Thyroid gland (tissue), 4 donors: Measurements from ENCODE around the gene SYNJ2. TPM values are rescaled to one million over a fixed set of nuclear protein-coding genes. Genes with fewer than 3 reads are reported as not detected.

Experiments used
- DNase-seq, 2 donors: peaks; one replicate each; pipeline ENCODE4 v3.0.0-alpha.2; 2019
- H3K27ac ChIP-seq, 3 donors: fragments of 200-600 bp; sonication (generic); 1 replicate in 2 of 3; 2 replicates in 1 of 3; pipeline ENCODE4 v1.5.1; 2016 to 2019; ENCODE audit warnings: mild to moderate bottlenecking in 1 of 3, moderate library complexity in 1 of 3
- H3K27me3 ChIP-seq: fragments of 200-600 bp; sonication (generic); one replicate; pipeline ENCODE4 v1.5.1; 2019
- H3K36me3 ChIP-seq, 2 donors: fragments of 200-600 bp; sonication (generic); one replicate each; pipeline ENCODE4 v1.5.1; 2016 to 2019
- H3K4me1 ChIP-seq, 2 donors: fragments of 200-600 bp; sonication (generic); one replicate each; pipeline ENCODE4 v1.5.1; 2017 to 2019
- H3K4me3 ChIP-seq, 3 donors: fragments of 200-600 bp; sonication (generic); replicated peaks in 1 of 3; 1 replicate in 2 of 3; 2 replicates in 1 of 3; pipeline ENCODE4 v1.5.1; 2016; ENCODE audit warnings: mild to moderate bottlenecking in 1 of 3
- H3K9me3 ChIP-seq: fragments of 200-600 bp; sonication (generic); one replicate; pipeline ENCODE4 v1.5.1; 2017
- POLR2A ChIP-seq, 2 donors: fragments of 450-650 bp; IDR thresholded peaks; one replicate each; pipeline ENCODE4 v1.6.1; 2017; ENCODE audit warnings: antibody characterized with exemption in 2 of 2, mild to moderate bottlenecking in 2 of 2, moderate library complexity in 1 of 2
- WGBS, 2 donors: methylation state at CpG; one replicate each; pipeline ENCODE4 v1.1.5; 2017; 5-methylcytosine and 5-hydroxymethylcytosine counted together
- intact Hi-C: fragments of 100-400 bp; cut with DNase I; formaldehyde crosslinking; loops from one replicate; pipeline ENCODE4 v1.15.1; 2023
- total RNA-seq, 4 donors: library from RNA; depleted of rRNA; stranded (reverse); fragments of >200 nt; gene quantifications; one replicate each; pipeline ENCODE4 v1.2.3, GENCODE V29; 2016
- TF ChIP-seq, protein P1 (sequence below), 6 experiments: fragments of 200-600 bp in 3 of 6; fragments of 450-650 bp in 3 of 6; sonication (generic) in 3 of 6; IDR thresholded peaks; one replicate each; pipeline ENCODE4 v1.5.1; 2016 to 2019; ENCODE audit warnings: antibody characterized with exemption in 6 of 6, mild to moderate bottlenecking in 2 of 6, inconsistent platforms in 1 of 6, moderate library complexity in 1 of 6

The SYNJ2 gene
- total RNA-seq, 4 donors from 2014 or later, result 11.3 to 22.7 (median 13.5) TPM

DNA sequence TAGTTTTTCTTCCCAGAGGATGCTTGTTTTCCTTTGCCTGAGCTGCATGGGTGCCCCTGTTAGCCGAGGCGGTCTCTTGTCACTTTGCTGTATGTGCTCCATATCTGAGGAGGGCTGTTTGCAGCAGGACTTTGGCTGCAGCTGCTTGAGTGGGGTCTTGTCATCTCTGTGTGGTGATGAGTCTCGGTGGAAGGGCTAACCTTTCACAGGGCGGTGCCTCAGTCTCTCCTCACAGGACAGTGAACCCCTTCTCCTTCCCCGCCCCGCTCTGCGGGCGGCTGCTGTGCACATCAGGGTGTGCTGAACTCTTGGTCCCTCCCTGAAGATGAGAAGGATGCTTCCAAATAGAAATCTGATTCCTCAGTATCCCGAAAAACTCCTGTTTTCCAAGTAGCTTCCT is 75.1 kb downstream of the SYNJ2 start:
- Histone ChIP-seq H3K27ac (no peak overlapping the region), H3K36me3 (no peaks in the 10 kb centered on the region), H3K4me1 (peaks cover 20 to 28% of the 10 kb centered on the region in 2 donors), H3K27me3 (no peaks in the 10 kb centered on the region), H3K9me3 (no peaks in the 10 kb centered on the region), H3K4me3 (no peak overlapping the region)
- intact Hi-C loops, result no loop called here
- 96 to 97% methylated on average over 9 of the region's 9 CpGs for WGBS, 2 donors
- DNase-seq, result no peak
- TF ChIP-seq, protein P1, sequence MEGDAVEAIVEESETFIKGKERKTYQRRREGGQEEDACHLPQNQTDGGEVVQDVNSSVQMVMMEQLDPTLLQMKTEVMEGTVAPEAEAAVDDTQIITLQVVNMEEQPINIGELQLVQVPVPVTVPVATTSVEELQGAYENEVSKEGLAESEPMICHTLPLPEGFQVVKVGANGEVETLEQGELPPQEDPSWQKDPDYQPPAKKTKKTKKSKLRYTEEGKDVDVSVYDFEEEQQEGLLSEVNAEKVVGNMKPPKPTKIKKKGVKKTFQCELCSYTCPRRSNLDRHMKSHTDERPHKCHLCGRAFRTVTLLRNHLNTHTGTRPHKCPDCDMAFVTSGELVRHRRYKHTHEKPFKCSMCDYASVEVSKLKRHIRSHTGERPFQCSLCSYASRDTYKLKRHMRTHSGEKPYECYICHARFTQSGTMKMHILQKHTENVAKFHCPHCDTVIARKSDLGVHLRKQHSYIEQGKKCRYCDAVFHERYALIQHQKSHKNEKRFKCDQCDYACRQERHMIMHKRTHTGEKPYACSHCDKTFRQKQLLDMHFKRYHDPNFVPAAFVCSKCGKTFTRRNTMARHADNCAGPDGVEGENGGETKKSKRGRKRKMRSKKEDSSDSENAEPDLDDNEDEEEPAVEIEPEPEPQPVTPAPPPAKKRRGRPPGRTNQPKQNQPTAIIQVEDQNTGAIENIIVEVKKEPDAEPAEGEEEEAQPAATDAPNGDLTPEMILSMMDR (IDR thresholded peaks at IDR 0.05), result no peak
- no peak for TF ChIP-seq POLR2A (IDR thresholded peaks at IDR 0.05)

DNA sequence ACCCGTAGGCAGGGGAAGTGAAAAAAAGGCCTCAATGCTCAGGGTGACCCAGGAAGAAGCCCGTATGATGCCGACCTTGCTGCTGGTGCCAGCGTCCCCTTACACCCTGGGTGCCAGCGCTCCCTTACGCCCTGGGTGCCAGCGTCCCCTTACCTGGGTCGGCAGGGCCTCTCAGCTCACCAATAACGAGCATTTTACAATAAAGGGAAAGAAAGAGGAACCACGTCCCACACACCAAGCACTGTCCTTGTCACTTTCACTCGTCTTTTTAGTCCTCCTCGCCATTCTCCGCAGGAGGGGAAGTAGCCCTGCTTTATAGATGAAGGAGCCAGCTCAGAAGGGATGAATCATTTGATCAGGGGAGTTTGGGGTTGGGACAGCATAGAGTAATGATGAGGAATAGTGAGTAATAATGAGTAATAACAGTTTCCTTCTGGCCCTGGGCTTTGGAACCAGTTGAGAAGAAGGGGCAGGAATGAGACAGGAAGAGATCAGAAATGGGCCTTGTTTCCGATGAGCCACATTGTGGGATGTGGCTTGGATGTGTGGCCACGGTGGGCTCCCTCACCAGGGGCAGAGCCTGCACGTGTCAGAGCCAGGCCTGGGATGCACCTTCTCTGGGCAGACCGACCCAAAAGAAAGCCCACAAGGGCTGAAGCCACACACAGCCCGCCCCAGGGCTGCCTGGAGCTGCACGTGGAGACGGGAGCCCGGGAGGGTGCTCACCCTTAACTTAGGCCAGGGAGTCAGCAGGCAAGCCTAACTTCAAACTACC is 75.7 kb downstream of the SYNJ2 start:
- TF ChIP-seq POLR2A (IDR thresholded peaks at IDR 0.05), result no peak
- Histone ChIP-seq H3K9me3 (no peaks in the 10 kb centered on the region), H3K27ac (no peak overlapping the region), H3K4me1 (peaks cover 20 to 28% of the 10 kb centered on the region in 2 donors), H3K4me3 (no peak overlapping the region), H3K27me3 (no peaks in the 10 kb centered on the region), H3K36me3 (no peaks in the 10 kb centered on the region)
- WGBS, 2 donors, result 87 to 89% methylated on average over 20 to 21 of the region's 21 CpGs
- DNase-seq, result no peak
- intact Hi-C loops, result no loop called here

DNA sequence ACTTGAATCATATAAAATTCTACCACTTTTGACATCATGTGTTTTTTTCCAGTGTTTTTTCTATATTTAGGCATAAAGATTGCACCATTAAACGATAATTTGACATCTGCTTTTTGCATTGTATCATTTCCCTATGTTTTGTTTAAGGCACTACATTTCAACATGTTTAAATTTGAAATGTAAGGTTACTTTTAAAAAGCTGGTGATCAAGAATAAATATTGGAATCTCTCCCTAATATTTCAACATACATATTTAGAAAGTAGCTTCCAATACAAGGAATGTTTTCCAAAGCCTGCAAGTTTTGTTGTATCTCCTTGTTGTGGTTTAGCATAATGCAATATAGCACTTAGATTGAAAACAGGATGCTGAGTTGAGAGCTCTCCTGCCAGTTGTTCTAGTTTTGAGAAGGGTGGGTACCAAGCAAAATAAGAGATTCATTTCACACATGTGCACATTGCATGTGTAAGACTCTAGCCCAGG is 76.5 kb downstream of the SYNJ2 start:
- Histone ChIP-seq H3K27me3 (no peaks in the 10 kb centered on the region), H3K9me3 (no peaks in the 10 kb centered on the region), H3K36me3 (no peaks in the 10 kb centered on the region), H3K4me1 (peaks cover 20 to 28% of the 10 kb centered on the region in 2 donors), H3K27ac (no peak overlapping the region), H3K4me3 (no peak overlapping the region)
- intact Hi-C loops, result no loop called here
- TF ChIP-seq, protein P1 (IDR thresholded peaks at IDR 0.05), result no peak
- no peak for TF ChIP-seq POLR2A (IDR thresholded peaks at IDR 0.05)
- DNase-seq, result no peak
- 0 to 45% methylated on average over 1 of the region's 1 CpG for WGBS, 2 donors

DNA sequence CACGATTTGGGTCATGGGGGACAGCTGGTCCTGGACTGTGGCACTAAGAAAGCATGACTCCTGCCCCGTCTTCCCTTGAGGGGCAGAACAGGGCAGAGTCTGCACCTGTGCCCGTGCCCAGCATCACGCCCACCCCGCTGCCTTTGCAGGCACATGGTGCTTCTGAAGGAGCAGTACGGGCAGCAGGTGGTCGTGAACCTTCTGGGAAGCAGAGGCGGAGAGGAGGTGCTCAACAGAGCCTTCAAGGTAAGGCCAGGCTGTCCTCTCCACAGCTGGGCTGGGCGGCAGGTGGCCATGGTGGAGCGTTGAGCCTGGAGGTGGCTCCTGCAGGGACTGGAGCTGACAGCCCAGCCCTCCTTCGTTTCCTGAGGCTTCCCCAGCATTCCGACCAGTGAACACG is 77.4 kb downstream of the SYNJ2 start:
- TF ChIP-seq POLR2A (IDR thresholded peaks at IDR 0.05), result no peak
- TF ChIP-seq, protein P1 (IDR thresholded peaks at IDR 0.05), result no peak
- no peak for DNase-seq
- Histone ChIP-seq H3K27me3 (no peaks in the 10 kb centered on the region), H3K4me1 (peaks cover 20 to 28% of the 10 kb centered on the region in 2 donors), H3K36me3 (peaks cover 0 to 1% of the 10 kb centered on the region in 2 donors), H3K4me3 (no peak overlapping the region), H3K27ac (peak overlapping the region in 2 of 3 donors; percentile 95 to 97), H3K9me3 (no peaks in the 10 kb centered on the region)
- intact Hi-C loops, result no loop called here
- WGBS, 2 donors, result 94 to 95% methylated on average over 13 of the region's 13 CpGs

DNA sequence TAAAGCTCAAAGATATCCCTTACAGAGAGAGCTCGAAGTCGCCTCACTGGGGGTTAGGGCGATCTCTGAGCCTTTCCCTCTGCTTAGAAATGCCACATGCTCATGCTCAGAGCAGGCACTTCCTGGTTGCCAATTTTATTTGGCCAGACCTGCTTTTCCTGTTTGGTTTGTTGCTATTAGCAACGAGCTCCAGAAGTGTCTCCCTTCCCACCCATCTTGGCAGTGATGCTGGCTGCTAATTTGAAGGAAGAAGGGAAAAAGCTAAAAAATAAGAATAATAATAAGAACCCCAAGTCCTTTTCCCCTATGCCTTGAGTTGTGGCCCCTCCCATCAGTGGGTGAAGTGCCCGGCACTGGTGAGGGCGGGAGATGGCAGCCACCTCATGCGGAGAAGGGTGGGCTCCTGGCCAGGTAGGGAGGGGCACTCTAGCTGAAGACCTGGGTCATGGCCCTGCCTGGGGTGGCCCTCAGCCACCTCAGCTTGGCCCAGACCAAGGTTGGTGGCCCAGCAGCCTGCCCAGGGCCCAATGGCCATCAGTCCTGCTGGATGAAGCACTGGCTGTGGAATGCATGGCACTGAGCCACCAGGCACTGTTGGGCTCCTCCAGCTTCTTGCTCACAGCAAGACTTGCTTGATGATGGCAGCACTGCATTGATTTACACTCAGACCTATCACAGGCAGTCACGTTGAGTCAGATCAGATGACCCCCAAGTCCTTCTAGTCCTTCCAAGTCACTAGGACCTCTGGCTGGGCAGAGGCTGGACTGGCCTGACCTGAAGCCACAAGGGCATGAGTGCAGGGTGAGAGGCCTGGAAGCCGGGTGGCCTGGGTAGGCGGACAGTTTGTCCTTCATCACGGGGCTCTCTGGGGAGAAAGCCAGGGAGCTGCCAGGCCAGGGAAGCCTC is 79.0 kb downstream of the SYNJ2 start:
- H3K4me1 ChIP-seq, result peaks cover 20 to 28% of the 10 kb centered on the region in 2 donors
- peak; percentile 97 for DNase-seq
- peak overlapping the region; percentile 95 to 99 (median 97) for H3K27ac ChIP-seq
- peaks cover 0 to 12% of the 10 kb centered on the region in 2 donors for H3K36me3 ChIP-seq
- no peak overlapping the region for H3K4me3 ChIP-seq
- no peaks in the 10 kb centered on the region for H3K9me3 ChIP-seq
- TF ChIP-seq POLR2A (IDR thresholded peaks at IDR 0.05), result peak in 1 of 2 donors; percentile 48
- TF ChIP-seq, protein P1 (IDR thresholded peaks at IDR 0.05), result peak in 1 of 6 experiments; percentile 5
- 11 to 24% methylated on average over 8 to 10 of the region's 11 CpGs for WGBS, 2 donors
- no peaks in the 10 kb centered on the region for H3K27me3 ChIP-seq
- intact Hi-C loops, result no loop called here
